ENCODE measurements around the gene GCKR. TPM values are rescaled to one million over a fixed set of nuclear protein-coding genes. Genes with fewer than 3 reads are reported as not detected.
"Not testable (repeated sequence)": the region's sequence is repeated elsewhere in the genome, so short reads cannot be mapped to it uniquely, and the experiment has no call there.

The GCKR gene
- total RNA-seq, 1 donor from 2014 or later = not detected

DNA sequence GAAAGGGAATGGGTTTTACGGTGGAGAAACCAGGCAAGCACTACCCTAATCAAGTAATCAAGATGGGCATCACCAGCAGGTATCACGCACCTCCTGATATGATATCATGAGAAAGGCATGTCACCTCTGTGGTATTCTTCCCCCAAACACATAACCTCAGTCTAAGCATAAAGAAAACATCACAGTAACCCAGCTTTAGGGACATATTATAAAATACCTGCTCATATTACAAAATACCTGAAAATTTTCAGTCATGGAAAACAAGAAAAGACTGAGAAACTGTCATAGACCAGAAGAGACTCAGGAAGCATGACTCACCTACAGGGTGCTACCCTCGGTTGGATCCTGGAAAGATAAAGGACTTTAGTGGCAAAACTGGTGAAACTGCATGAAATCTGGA is 30.5 kb downstream of the GCKR start:
- Histone ChIP-seq H3K9me3 (replicated peaks) (no peaks in the 10 kb centered on the region), H3K4me3 (no peak overlapping the region), H3K4me1 (no peaks in the 10 kb centered on the region), H3K27me3 (ENCODE audit: low read depth) (peaks cover 34% of the 10 kb centered on the region), H3K27ac (replicated peaks) (no peak overlapping the region), H3K36me3 (no peaks in the 10 kb centered on the region)
- TF ChIP-seq, protein P1, sequence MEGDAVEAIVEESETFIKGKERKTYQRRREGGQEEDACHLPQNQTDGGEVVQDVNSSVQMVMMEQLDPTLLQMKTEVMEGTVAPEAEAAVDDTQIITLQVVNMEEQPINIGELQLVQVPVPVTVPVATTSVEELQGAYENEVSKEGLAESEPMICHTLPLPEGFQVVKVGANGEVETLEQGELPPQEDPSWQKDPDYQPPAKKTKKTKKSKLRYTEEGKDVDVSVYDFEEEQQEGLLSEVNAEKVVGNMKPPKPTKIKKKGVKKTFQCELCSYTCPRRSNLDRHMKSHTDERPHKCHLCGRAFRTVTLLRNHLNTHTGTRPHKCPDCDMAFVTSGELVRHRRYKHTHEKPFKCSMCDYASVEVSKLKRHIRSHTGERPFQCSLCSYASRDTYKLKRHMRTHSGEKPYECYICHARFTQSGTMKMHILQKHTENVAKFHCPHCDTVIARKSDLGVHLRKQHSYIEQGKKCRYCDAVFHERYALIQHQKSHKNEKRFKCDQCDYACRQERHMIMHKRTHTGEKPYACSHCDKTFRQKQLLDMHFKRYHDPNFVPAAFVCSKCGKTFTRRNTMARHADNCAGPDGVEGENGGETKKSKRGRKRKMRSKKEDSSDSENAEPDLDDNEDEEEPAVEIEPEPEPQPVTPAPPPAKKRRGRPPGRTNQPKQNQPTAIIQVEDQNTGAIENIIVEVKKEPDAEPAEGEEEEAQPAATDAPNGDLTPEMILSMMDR (IDR thresholded peaks at IDR 0.05; ENCODE audit: borderline replicate concordance) = no peak
- intact Hi-C loops (cut with micrococcal nuclease) = no loop called here
- DNase-seq = no peak

DNA sequence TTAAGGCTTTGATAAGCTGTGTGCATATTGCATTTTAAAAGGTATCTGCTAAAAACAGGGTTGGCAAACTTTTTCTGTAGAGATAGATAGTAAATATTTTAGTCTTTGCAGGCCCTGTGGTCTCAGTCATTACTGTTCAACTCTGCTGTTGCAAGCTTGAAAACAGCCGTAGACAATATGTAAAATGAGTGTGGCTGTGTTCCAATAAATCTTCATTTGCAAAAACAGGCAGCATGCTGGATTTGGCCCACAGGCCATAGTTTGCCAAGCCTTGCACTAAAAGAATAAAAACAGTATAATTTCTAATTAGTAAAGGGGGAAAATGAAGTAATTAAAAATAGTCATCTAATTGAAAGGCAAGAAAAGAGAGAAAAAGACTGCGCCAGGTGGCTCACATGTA is 35.3 kb downstream of the GCKR start:
- no peak for DNase-seq
- Histone ChIP-seq H3K4me1 (no peaks in the 10 kb centered on the region), H3K27ac (replicated peaks) (no peak overlapping the region), H3K9me3 (replicated peaks) (no peaks in the 10 kb centered on the region), H3K36me3 (no peaks in the 10 kb centered on the region), H3K27me3 (ENCODE audit: low read depth) (peaks cover 47% of the 10 kb centered on the region), H3K4me3 (no peak overlapping the region)
- TF ChIP-seq, protein P1 (IDR thresholded peaks at IDR 0.05; ENCODE audit: borderline replicate concordance) = no peak
- intact Hi-C loops (cut with micrococcal nuclease) = no loop called here

DNA sequence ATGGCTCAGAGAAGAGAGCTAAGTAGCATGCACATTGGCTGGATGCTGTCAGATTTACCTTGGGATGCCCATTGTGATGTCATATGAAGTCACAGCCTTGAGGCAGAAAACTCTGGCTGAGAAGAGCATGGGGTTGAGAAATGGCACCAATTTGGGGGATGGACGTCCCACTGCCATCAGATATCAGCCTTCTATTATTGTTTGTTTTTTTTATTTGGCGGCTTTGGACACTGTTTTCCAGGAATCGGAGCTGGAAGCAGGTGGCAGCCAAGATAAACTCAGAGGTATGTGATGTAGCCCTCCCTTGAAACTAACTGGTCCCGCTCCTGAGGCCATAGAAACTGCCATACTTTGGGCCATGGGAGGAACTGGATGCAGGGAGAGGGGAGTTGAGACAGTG is 40.6 kb downstream of the GCKR start:
- Histone ChIP-seq H3K9me3 (replicated peaks) (no peaks in the 10 kb centered on the region), H3K4me3 (no peak overlapping the region), H3K27me3 (ENCODE audit: low read depth) (peaks cover 28% of the 10 kb centered on the region), H3K36me3 (no peaks in the 10 kb centered on the region), H3K4me1 (no peaks in the 10 kb centered on the region), H3K27ac (replicated peaks) (no peak overlapping the region)
- TF ChIP-seq, protein P1 (IDR thresholded peaks at IDR 0.05; ENCODE audit: borderline replicate concordance) = no peak
- DNase-seq = no peak
- intact Hi-C loops (cut with micrococcal nuclease) = no loop called here

DNA sequence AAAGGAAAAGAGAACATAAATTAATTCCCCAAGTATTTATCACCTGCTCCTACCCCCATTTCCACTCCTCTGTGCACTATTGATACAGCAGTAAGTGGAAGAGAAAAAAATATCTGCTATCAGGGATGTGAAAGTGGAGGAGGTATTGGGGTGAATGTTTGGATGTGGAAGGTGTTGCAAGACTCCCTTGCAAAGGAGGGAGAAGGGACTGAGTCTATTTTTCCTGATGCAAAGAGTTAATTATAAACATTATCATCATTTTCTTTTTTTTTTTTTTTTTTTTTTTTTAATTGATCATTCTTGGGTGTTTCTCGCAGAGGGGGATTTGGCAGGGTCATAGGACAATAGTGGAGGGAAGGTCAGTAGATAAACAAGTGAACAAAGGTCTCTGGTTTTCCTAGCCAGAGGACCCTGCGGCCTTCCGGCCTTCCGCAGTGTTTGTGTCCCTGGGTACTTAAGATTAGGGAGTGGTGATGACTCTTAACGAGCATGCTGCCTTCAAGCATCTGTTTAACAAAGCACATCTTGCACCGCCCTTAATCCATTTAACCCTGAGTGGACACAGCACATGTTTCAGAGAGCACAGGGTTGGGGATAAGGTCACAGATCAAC is 42.3 kb downstream of the GCKR start:
- H3K27ac ChIP-seq (replicated peaks); H3K9me3 ChIP-seq (replicated peaks); H3K4me1 ChIP-seq; H3K36me3 ChIP-seq; H3K4me3 ChIP-seq; DNase-seq; intact Hi-C loops (cut with micrococcal nuclease): not testable (repeated sequence)
- peaks cover 28% of the 10 kb centered on the region for H3K27me3 ChIP-seq (ENCODE audit: low read depth)

DNA sequence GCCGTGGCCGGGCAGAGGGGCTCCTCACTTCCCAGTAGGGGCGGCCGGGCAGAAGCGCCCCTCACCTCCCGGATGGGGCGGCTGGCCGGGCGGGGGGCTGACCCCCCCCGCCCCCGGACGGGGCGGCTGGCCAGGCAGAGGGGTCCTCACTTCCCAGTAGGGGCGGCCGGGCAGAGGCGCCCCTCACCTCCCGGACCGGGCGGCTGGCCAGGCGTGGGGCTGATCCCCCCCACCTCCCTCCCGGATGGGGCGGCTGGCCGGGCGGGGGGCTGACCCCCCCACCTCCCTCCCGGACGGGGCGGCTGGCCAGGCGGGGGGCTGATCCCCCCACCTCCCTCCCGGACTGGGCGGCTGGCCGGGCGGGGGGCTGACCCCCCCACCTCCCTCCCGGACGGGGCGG is 43.0 kb downstream of the GCKR start:
- intact Hi-C loops (cut with micrococcal nuclease); H3K36me3 ChIP-seq; H3K9me3 ChIP-seq (replicated peaks); H3K4me3 ChIP-seq; DNase-seq; H3K27ac ChIP-seq (replicated peaks); H3K4me1 ChIP-seq: not testable (repeated sequence)
- H3K27me3 ChIP-seq (ENCODE audit: low read depth) = peaks cover 28% of the 10 kb centered on the region

DNA sequence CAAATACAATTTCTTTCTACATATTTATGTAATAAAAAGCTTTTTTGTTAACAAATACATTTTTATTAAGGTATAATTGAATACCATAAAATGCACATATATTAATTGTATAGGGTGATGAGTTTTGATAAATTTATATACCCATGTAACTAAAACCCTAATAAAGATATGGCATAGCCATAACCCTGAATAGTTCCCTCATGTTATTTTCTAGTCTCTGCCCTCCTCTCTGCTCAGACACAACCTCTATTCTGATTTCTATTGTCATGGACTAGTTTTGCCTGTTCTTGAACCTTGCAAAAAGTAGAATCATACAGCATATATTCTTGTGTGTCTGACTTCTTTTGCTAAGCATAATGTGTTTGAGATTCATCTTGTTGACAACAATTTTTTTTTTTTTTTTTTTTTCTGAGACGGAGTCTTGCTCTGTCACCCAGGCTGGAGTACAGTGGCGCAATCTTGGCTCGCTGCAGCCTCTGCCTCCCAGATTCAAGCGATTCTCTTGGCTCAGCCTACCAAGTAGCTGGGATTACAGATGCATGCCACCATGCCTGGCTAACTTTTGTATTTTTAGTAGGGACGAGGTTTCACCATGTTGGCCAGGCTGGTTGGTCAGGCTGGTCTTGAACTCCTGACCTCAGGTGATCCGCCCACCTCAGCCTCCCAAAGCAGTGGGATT is 47.6 kb downstream of the GCKR start:
- Histone ChIP-seq H3K4me1 (no peaks in the 10 kb centered on the region), H3K9me3 (replicated peaks) (peaks cover 19% of the 10 kb centered on the region), H3K27ac (replicated peaks) (no peak overlapping the region), H3K27me3 (ENCODE audit: low read depth) (no peaks in the 10 kb centered on the region), H3K36me3 (no peaks in the 10 kb centered on the region), H3K4me3 (no peak overlapping the region)
- no peak for DNase-seq
- intact Hi-C loops (cut with micrococcal nuclease) = no loop called here
- TF ChIP-seq, protein P1 (IDR thresholded peaks at IDR 0.05; ENCODE audit: borderline replicate concordance) = no peak
